GM10266 (cell line): ENCODE results near the gene TMEM190.
"Not testable (repeated sequence)": the region's sequence is repeated elsewhere in the genome, so short reads cannot be mapped to it uniquely, and the experiment has no call there.

Source experiments
- DNase-seq: peaks from one replicate; pipeline ENCODE4 v3.0.0; 2012; ENCODE audit errors: extremely low spot score
- TF ChIP-seq, protein P1 (sequence below): IDR thresholded peaks from 2 replicates; pipeline ENCODE4 v1.5.1; 2012; ENCODE audit warnings: mild to moderate bottlenecking, low read depth; ENCODE audit not compliant: control insufficient read depth, insufficient read depth; ENCODE audit errors: missing control alignments

Gene TMEM190

DNA sequence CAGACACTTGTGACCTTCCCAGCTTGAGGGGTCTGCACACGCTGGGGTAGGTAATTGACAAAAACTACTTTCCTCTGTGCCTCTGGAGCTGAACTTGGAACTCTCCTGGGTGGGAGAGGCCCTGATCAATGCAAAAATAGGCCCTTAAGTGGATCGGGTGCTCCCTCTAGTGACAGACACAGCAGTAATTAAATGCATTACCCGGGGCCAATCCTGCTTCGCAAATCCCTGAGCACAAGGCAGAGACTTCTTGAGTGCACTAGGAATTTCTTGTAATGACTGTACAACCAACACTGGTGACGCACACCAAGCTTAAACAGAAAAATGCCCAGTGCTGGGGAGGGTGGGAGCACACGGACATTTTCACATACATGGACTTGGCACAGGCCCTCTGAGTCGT lies 41.6 kb downstream of the TMEM190 start:
- peak; percentile 63 for DNase-seq
- TF ChIP-seq, protein P1, sequence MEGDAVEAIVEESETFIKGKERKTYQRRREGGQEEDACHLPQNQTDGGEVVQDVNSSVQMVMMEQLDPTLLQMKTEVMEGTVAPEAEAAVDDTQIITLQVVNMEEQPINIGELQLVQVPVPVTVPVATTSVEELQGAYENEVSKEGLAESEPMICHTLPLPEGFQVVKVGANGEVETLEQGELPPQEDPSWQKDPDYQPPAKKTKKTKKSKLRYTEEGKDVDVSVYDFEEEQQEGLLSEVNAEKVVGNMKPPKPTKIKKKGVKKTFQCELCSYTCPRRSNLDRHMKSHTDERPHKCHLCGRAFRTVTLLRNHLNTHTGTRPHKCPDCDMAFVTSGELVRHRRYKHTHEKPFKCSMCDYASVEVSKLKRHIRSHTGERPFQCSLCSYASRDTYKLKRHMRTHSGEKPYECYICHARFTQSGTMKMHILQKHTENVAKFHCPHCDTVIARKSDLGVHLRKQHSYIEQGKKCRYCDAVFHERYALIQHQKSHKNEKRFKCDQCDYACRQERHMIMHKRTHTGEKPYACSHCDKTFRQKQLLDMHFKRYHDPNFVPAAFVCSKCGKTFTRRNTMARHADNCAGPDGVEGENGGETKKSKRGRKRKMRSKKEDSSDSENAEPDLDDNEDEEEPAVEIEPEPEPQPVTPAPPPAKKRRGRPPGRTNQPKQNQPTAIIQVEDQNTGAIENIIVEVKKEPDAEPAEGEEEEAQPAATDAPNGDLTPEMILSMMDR, result peak; percentile 77

DNA sequence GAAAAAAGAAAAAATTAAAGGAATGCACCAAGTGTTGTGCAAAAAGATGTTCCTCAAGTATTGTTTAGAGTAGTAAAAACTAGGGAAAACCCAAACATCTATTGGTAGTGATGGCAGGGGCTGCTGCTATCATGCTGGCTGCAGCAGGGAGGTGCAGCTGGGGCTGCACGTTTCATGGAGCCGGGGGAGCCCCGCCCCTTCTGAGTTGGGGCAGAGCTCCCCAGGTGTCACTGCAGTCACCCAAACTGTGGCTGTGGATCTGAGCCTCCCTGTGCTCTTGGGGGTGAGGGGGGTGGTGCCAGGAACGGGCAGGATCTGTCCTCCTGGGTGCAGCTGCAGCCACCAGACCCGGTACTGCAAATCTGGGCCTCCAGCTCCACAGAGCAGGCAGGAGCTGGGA lies 42.5 kb downstream of the TMEM190 start:
- TF ChIP-seq, protein P1, result no peak
- no peak for DNase-seq

DNA sequence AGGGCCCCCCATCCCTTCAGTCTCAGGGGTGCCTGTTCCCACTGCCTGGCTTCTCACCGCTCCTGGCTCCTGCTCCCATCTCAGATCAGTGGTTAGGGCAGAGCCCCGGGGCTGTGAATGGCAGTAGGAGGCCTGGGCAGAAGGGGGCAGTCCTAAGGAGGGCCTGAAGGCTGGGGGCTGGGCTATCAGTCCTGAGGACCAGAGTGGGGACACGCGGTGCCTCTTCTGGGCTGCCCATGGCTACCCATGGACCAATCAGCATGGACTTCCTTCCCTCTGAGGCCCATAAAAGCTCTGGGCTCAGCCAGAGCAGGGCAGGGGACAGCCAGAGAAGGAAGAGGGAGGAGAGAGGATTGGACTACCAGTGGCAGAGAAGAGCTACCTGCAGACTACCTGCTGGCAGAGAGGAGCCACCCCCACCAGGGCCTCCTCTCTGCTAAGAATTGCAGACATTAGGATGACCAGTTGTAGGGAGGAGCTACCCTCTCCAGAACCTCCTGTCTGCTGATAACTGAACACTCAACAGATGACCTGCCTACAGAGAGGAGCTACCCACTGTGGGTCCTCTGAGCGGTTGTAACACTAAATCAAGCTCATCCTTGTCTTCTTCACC lies 43.1 kb downstream of the TMEM190 start:
- TF ChIP-seq, protein P1, result no peak
- no peak for DNase-seq

DNA sequence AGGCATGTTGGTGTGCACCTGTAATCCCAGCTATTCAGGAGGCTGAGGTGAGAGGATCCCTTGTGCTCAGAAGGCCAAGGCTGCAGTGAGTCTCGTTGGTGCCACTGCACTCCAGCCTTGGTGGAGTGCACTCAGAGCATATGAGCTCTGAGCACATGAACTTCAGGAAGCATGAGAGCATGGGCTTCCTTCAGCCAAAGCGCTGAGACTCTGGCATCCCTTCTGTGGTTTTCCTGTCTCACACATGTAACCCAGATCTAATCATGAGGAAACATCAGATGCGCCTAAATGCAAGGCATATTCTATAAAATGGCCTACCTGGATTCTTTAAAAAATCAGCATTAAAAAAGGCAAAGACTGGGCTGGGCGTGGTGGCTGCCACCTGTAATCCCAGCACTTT lies 44.7 kb downstream of the TMEM190 start:
- DNase-seq, result not testable (repeated sequence)

DNA sequence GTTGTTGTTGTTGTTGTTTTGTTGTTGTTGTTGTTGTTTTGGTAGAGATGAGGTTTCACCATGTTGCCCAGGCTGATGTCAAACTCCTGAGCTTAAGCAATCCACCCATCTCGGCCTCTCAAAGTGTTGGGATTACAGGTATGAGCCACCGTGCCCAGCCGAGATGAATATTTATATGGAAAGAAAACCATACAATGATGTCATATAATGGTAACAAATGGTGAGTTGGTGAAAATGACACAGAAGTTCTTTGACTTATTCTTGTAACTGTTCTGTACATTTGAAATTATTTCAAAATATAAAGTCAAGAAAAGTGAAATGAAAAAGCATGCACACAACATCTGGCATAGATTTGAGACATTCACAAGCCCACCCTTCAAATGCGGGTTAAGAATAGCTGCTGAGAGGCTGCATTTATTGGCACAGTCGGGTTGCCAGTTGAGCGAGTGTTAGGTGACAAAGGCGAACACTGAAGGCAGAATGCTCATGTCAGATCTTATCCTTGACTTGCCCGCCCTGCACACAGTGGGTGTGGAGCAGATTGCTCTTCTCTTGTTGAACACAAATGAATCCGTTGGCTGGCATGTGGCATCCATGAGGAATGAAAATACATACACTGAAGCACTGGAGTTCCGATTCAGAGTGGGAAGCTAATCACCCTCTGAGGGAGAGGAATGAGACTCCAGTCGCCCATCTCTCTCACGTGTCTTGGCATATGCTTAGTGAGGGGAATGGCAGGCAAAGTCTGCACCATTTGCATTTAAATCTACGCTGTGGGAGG lies 46.8 kb downstream of the TMEM190 start:
- DNase-seq, result no peak
- TF ChIP-seq, protein P1, result no peak

DNA sequence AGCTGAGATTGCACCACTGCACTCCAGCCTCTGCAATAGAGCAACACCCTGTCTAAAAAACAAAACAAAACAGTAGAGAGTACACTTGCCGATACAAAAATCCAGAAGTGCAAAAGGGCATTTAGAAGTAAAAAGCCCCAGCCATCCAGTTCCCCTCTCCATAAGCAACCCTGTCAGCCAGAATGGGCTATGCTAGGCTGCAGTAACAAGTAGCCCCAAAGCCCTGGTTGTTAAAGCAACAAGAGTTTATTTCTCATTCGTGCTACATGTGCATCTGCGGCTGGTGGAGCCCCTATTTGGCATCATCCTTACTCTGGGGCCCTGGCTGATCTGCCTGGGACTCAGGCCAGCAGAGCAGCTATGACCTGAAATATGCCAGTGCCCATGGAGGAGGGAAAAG lies 47.9 kb downstream of the TMEM190 start:
- no peak for DNase-seq
- TF ChIP-seq, protein P1, result no peak

DNA sequence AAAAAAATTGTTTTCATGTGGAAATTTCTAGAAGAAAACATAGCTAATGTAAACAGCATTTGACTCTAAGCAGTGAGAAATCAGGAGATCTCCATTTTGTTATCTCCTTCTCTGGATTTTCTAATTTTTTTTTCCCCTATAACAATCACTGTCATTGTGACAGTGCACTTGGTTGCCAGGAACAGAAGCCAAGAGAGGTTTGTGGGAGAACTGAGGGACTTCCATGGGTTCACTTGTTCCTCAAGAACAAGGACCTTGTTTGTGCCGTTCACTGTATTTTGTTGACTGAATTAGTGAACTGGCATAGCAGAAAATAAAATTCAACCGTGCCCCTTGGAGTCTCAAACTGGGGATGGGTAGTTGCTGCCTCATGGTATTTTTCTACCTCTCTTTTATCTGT lies 49.4 kb downstream of the TMEM190 start:
- no peak for DNase-seq
- TF ChIP-seq, protein P1, result no peak
